IPS DF 4.7 (cell line): Measurements from ENCODE around the gene USP33.
"Not testable (repeated sequence)": the region's sequence is repeated elsewhere in the genome, so short reads cannot be mapped to it uniquely, and the experiment has no call there.

Source experiments
- DNase-seq: peaks from one replicate; pipeline ENCODE4 v3.0.0-alpha.2; 2013; ENCODE audit warnings: low spot score; ENCODE audit errors: extremely low read depth

USP33 gene

GRCh38 chr1:77741316-77741715 is 18.3 kb downstream of the USP33 start:
- DNase-seq, result no peak

- no peak for DNase-seq
These were observed 20.4 kb downstream of the USP33 start for GRCh38 chr1:77739235-77739634.

- no peak for DNase-seq
These were observed 27.6 kb downstream of the USP33 start for GRCh38 chr1:77732090-77732489.

GRCh38 chr1:77725706-77726105 is 33.9 kb downstream of the USP33 start:
- DNase-seq, result no peak

- no peak for DNase-seq
These were observed 41.5 kb downstream of the USP33 start for GRCh38 chr1:77718181-77718580.

GRCh38 chr1:77716065-77716464 is 43.6 kb downstream of the USP33 start:
- DNase-seq, result no peak

- DNase-seq, result no peak
These were observed 49.9 kb downstream of the USP33 start for GRCh38 chr1:77709727-77710126.

GRCh38 chr1:77706321-77706720 is 53.3 kb downstream of the USP33 start:
- DNase-seq, result no peak

GRCh38 chr1:77704736-77705135 is 54.9 kb downstream of the USP33 start:
- no peak for DNase-seq

- DNase-seq, result not testable (repeated sequence)
These were observed 60.0 kb downstream of the USP33 start for GRCh38 chr1:77699673-77700072.

- no peak for DNase-seq
These were observed 62.2 kb downstream of the USP33 start for GRCh38 chr1:77697441-77697840.

- no peak for DNase-seq
These were observed 70.7 kb downstream of the USP33 start for GRCh38 chr1:77688939-77689338.

- no peak for DNase-seq
These were observed 72.1 kb downstream of the USP33 start for GRCh38 chr1:77687519-77687906.

- DNase-seq, result no peak
These were observed 72.7 kb downstream of the USP33 start for GRCh38 chr1:77686796-77687518.

GRCh38 chr1:77683160-77684148 is 76.2 kb downstream of the USP33 start:
- DNase-seq, result no peak

GRCh38 chr1:77682460-77683159 is 77.0 kb downstream of the USP33 start, which contains the start of gene ZZZ3:
TSS of gene ZZZ3 (minus strand) at chr1:77682658. CDS start at chr1:77633354, 49,304 bp downstream.
- DNase-seq, result no peak

GRCh38 chr1:77680173-77680572 is 79.5 kb downstream of the USP33 start:
- DNase-seq, result no peak

GRCh38 chr1:77678660-77679610 is 80.7 kb downstream of the USP33 start:
- DNase-seq, result no peak

- not testable (repeated sequence) for DNase-seq
These were observed 84.8 kb downstream of the USP33 start for GRCh38 chr1:77674807-77675206.

- DNase-seq, result no peak
These were observed 85.8 kb downstream of the USP33 start for GRCh38 chr1:77673716-77674355.
